Mesenchymal stem cell (in vitro differentiated cells and primary cell): ENCODE measurements around the gene AGPAT2.

Experiments
- DNase-seq: peaks from one replicate; pipeline ENCODE4 v3.0.0-alpha.2; 2013
- H2AFZ ChIP-seq: one replicate; pipeline ENCODE4 v1.6.1; 2013; ENCODE audit warnings: low read depth, mild to moderate bottlenecking, control low read depth, inconsistent platforms, low read length, moderate library complexity
- H2AK5ac ChIP-seq: 2 replicates; pipeline ENCODE4 v1.6.1; 2013; ENCODE audit warnings: low read length, moderate library complexity, mild to moderate bottlenecking, inconsistent platforms; ENCODE audit not compliant: severe bottlenecking
- H2BK120ac ChIP-seq: one replicate; pipeline ENCODE4 v1.6.1; 2013; ENCODE audit warnings: low read depth, mild to moderate bottlenecking, inconsistent platforms, low read length, moderate library complexity
- H2BK12ac ChIP-seq, 2 experiments: one replicate each; pipeline ENCODE4 v1.6.1; 2013; ENCODE audit warnings: inconsistent platforms in 2 of 2, low read length in 2 of 2, mild to moderate bottlenecking in 2 of 2, moderate library complexity in 2 of 2, control low read depth in 1 of 2
- H2BK15ac ChIP-seq: one replicate; pipeline ENCODE4 v1.6.1; 2013; ENCODE audit warnings: mild to moderate bottlenecking, low read depth, inconsistent platforms; ENCODE audit not compliant: poor library complexity, severe bottlenecking
- H2BK5ac ChIP-seq: 2 replicates; pipeline ENCODE4 v1.6.1; 2013; ENCODE audit warnings: low read depth, mild to moderate bottlenecking, low read length, control low read depth, inconsistent platforms; ENCODE audit not compliant: poor library complexity, severe bottlenecking
- H3K14ac ChIP-seq, 2 experiments: one replicate each; pipeline ENCODE4 v1.6.1; 2013; ENCODE audit warnings: inconsistent platforms in 2 of 2, low read length in 2 of 2, control low read depth in 1 of 2, mild to moderate bottlenecking in 1 of 2, moderate library complexity in 1 of 2
- H3K18ac ChIP-seq, 2 experiments: one replicate each; pipeline ENCODE4 v1.6.1; 2013; ENCODE audit warnings: inconsistent platforms in 2 of 2, low read length in 2 of 2, control low read depth in 1 of 2, low read depth in 1 of 2, mild to moderate bottlenecking in 1 of 2
- H3K23ac ChIP-seq, 2 experiments: one replicate each; pipeline ENCODE4 v1.6.1; 2013; ENCODE audit warnings: inconsistent platforms in 2 of 2, low read length in 2 of 2, mild to moderate bottlenecking in 2 of 2, moderate library complexity in 2 of 2, control low read depth in 1 of 2
- H3K27ac ChIP-seq: 2 replicates; pipeline ENCODE4 v1.5.1; 2013; ENCODE audit warnings: mild to moderate bottlenecking, moderate library complexity, low read length, control low read depth, inconsistent platforms; ENCODE audit not compliant: poor library complexity, severe bottlenecking
- H3K27me3 ChIP-seq, 2 experiments: 2 replicates each; pipeline versions ENCODE4 v1.6.1 to v1.7.0; 2013; ENCODE audit warnings: low read length in 2 of 2, mild to moderate bottlenecking in 2 of 2, moderate library complexity in 2 of 2, control low read depth in 1 of 2, inconsistent platforms in 1 of 2; ENCODE audit not compliant: control insufficient read depth in 1 of 2, insufficient read depth in 1 of 2
- H3K36me3 ChIP-seq, 2 experiments: 2 replicates each; pipeline versions ENCODE4 v1.6.1 to v1.7.0; 2013; ENCODE audit warnings: low read length in 2 of 2, control low read depth in 1 of 2, inconsistent platforms in 1 of 2, low read depth in 1 of 2, mild to moderate bottlenecking in 1 of 2; ENCODE audit not compliant: insufficient read depth in 2 of 2, control insufficient read depth in 1 of 2
- H3K4ac ChIP-seq, 2 experiments: one replicate each; pipeline ENCODE4 v1.6.1; 2013; ENCODE audit warnings: inconsistent platforms in 2 of 2, low read length in 2 of 2, mild to moderate bottlenecking in 2 of 2, moderate library complexity in 2 of 2, control low read depth in 1 of 2, low read depth in 1 of 2
- H3K4me1 ChIP-seq: 2 replicates; pipeline ENCODE4 v1.6.1; 2013; ENCODE audit warnings: low read depth, low read length, control low read depth; ENCODE audit not compliant: control insufficient read depth, insufficient read depth
- H3K4me2 ChIP-seq: 2 replicates; pipeline ENCODE4 v1.6.1; 2013; ENCODE audit warnings: low read length, mild to moderate bottlenecking, inconsistent platforms; ENCODE audit not compliant: poor library complexity, severe bottlenecking
- H3K4me3 ChIP-seq, 2 experiments: 2 replicates each; pipeline versions ENCODE4 v1.5.1 to v1.7.0; 2013; ENCODE audit warnings: low read length in 2 of 2, mild to moderate bottlenecking in 2 of 2, control low read depth in 1 of 2, low read depth in 1 of 2; ENCODE audit not compliant: insufficient read depth in 1 of 2
- H3K79me1 ChIP-seq: replicated peaks from 2 replicates; pipeline ENCODE4 v1.6.1; 2013; ENCODE audit warnings: mild to moderate bottlenecking, control low read depth, low read length, inconsistent platforms; ENCODE audit not compliant: poor library complexity, severe bottlenecking
- H3K9ac ChIP-seq: 2 replicates; pipeline ENCODE4 v1.7.0; 2013; ENCODE audit warnings: mild to moderate bottlenecking, low read length, moderate library complexity
- H3K9me3 ChIP-seq: 2 replicates; pipeline ENCODE4 v1.7.0; 2013; ENCODE audit warnings: mild to moderate bottlenecking, low read length; ENCODE audit not compliant: control insufficient read depth
- H4K8ac ChIP-seq: one replicate; pipeline ENCODE4 v1.6.1; 2013; ENCODE audit warnings: inconsistent platforms, mild to moderate bottlenecking, low read length, moderate library complexity
- H4K91ac ChIP-seq: one replicate; pipeline ENCODE4 v1.6.1; 2013; ENCODE audit warnings: mild to moderate bottlenecking, low read length, inconsistent platforms
- WGBS: methylation state at CpG from one replicate; pipeline ENCODE4 v1.1.7; 2013; ENCODE audit warnings: mixed read lengths; 5-methylcytosine and 5-hydroxymethylcytosine counted together

Gene AGPAT2

DNA sequence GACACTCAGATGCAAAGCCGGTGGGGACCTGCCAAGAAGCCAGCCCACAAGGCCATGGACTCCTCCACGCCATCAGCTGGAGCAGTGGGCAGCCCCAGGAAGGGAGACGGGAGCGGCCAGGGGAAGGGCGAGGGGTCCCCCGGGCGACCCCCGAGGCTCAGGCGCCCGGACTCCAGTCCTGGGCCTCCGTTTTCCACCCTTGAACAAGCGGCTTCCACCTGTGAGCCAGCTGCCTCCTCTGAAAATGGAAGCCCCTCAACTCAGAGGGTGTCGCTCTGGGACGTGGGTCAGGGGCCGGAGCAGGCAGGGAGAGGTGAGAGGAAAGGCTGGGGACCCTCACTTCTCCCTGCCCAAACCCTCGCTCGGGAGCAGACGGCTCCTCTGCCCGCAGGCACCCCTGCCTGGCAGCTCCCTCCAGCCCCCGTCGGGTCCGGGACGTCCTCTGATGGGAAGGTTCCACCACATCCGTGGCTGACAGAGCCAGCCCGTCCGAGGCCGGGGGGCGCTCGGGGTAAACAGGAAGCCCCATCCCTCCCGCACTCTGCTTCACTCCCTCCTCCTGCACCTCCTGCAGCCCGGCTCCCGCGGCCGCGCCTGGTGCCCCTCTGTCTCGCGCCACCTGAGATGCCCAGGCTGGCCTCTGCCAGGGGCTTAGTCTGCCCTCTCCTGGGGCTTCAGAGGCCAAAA is 28.3 kb downstream of the AGPAT2 start:
- H4K91ac ChIP-seq: peak overlapping the region; percentile 70
- H3K4me3 ChIP-seq: no peak overlapping the region
- H3K79me1 ChIP-seq: no peaks in the 10 kb centered on the region
- H3K4me1 ChIP-seq: peaks cover 17% of the 10 kb centered on the region
- H4K8ac ChIP-seq: no peak overlapping the region
- H3K27me3 ChIP-seq: peaks cover 15 to 68% of the 10 kb centered on the region in 2 experiments
- no peak overlapping the region for H3K23ac ChIP-seq
- H2BK5ac ChIP-seq: no peak overlapping the region
- H3K9me3 ChIP-seq: no peaks in the 10 kb centered on the region
- peak overlapping the region in 1 of 2 experiments; percentile 4 for H3K18ac ChIP-seq
- no peak overlapping the region for H2BK15ac ChIP-seq
- H2AFZ ChIP-seq: no peak overlapping the region
- no peak overlapping the region for H3K4ac ChIP-seq
- no peak for DNase-seq
- H3K14ac ChIP-seq: no peak overlapping the region
- H3K27ac ChIP-seq: no peak overlapping the region
- WGBS: 81% methylated on average over 37 of the region's 37 CpGs
- no peak overlapping the region for H3K4me2 ChIP-seq
- H2BK12ac ChIP-seq: no peak overlapping the region
- no peaks in the 10 kb centered on the region for H3K36me3 ChIP-seq
- H2AK5ac ChIP-seq: no peak overlapping the region
- no peak overlapping the region for H2BK120ac ChIP-seq
- H3K9ac ChIP-seq: no peak overlapping the region

DNA sequence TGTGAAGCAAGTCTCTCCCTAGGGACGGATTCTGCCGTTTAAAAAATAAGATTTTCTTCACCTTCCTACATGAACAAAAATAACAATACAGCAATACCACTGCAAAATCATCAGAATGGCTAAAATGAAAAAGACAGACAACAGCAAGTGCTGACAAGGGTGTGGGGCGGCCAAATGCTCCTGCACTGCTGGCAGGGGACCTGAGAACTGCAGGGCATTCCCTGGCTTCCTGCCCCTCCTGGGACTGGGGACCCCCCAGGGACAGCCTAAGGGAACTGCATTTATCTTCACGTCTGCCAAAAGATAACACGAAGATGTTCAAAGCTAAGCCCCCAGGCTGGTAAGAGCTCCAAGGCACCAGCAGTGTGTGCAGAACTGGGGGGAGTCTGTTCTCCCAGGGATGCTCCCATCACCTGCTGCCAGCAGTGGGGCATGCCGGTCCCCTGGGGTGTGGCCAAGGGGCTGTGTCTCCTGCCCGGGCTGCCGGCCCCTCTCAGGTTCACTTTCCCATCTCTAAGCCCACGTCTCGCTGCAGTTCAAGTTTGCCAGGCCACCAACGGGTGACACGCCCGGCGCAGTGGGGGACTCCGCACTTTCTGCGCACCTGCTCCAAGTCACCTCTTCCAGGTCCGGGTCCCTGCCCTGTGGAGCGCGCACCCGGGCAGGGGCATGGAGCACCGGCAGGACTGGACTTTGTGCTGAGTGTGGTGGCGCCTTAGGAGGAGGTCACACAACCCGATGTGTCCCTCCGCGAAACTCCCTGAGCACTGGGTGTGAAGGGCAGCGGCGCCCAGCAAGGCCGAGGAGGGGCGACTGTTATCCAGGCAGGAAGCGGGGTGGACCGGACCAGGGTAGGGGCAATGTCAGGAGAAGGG is 29.0 kb downstream of the AGPAT2 start:
- Histone ChIP-seq H4K8ac (no peak overlapping the region), H3K4me1 (peaks cover 13% of the 10 kb centered on the region), H3K23ac (peak overlapping the region in 1 of 2 experiments; percentile 48), H3K4me3 (peak overlapping the region in 1 of 2 experiments; percentile 7), H2BK12ac (no peak overlapping the region), H4K91ac (peak overlapping the region; percentile 35), H2AFZ (no peak overlapping the region), H3K27ac (no peak overlapping the region), H3K4me2 (no peak overlapping the region), H3K27me3 (peaks cover 15 to 68% of the 10 kb centered on the region in 2 experiments), H3K18ac (peak overlapping the region in 1 of 2 experiments; percentile 4), H2AK5ac (no peak overlapping the region), H3K79me1 (no peaks in the 10 kb centered on the region), H3K9ac (no peak overlapping the region), H3K9me3 (no peaks in the 10 kb centered on the region), H3K14ac (no peak overlapping the region), H3K4ac (no peak overlapping the region), H2BK5ac (no peak overlapping the region), H2BK15ac (no peak overlapping the region), H2BK120ac (no peak overlapping the region), H3K36me3 (no peaks in the 10 kb centered on the region)
- no peak for DNase-seq
- WGBS: 86% methylated on average over 31 of the region's 31 CpGs

DNA sequence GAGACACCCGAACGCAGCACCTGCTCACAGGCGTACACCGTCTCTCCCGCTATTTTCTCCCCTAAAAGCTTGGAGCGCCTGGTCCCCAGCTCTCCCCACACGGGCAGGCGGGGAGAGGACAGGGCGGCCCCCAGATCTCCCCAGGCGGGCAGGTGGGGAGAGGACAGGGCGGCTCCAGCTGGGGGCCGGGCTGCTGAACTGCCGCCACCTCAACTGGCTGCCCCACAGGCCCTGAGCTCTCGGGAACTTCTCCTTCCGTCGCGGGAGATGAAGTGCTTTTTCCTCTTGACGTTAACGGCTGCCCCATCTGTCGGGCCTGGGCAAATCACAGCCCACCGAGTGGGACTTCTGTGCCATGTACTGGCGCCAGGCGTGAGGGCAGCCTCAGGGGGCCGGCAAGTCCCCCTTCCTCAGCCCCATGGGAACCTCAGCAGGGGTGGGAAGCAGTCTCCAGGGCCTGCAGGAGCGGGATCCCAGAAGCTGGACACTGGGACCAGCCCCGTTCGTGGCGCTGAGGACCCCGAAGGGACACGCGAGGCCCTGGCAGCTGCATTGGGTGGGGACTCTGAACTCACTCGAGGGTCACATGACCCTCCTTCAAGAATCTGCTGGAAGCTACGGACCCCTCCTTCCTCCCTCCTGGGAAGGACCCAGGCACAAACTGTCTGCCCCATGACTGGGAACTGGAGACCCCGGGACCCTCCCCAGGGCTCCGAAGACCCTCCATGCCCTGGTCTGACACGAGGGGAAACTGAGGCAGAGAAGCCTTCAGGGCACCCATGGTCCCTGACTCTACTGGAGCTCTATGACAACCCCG is 30.3 kb downstream of the AGPAT2 start:
- Histone ChIP-seq H3K9me3 (no peaks in the 10 kb centered on the region), H3K9ac (no peak overlapping the region), H2BK12ac (peak overlapping the region in 1 of 2 experiments; percentile 61), H3K4me1 (peaks cover 7% of the 10 kb centered on the region), H2BK120ac (no peak overlapping the region), H3K36me3 (no peaks in the 10 kb centered on the region), H4K8ac (no peak overlapping the region), H3K79me1 (no peaks in the 10 kb centered on the region), H3K18ac (no peak overlapping the region), H2BK15ac (peak overlapping the region; percentile 75), H3K4me3 (no peak overlapping the region), H2AK5ac (no peak overlapping the region), H3K4me2 (no peak overlapping the region), H3K23ac (no peak overlapping the region), H4K91ac (no peak overlapping the region), H2AFZ (no peak overlapping the region), H3K27me3 (peaks cover 15 to 62% of the 10 kb centered on the region in 2 experiments), H3K27ac (no peak overlapping the region), H3K14ac (no peak overlapping the region), H3K4ac (no peak overlapping the region), H2BK5ac (no peak overlapping the region)
- no peak for DNase-seq
- 91% methylated on average over 37 of the region's 37 CpGs for WGBS
